ENCODE results near the gene CCBE1. TPM values are rescaled to one million over a fixed set of nuclear protein-coding genes. Genes with fewer than 3 reads are reported as not detected.

CCBE1 gene
- total RNA-seq, 1 experiment from 2014 or later, result not detected

DNA sequence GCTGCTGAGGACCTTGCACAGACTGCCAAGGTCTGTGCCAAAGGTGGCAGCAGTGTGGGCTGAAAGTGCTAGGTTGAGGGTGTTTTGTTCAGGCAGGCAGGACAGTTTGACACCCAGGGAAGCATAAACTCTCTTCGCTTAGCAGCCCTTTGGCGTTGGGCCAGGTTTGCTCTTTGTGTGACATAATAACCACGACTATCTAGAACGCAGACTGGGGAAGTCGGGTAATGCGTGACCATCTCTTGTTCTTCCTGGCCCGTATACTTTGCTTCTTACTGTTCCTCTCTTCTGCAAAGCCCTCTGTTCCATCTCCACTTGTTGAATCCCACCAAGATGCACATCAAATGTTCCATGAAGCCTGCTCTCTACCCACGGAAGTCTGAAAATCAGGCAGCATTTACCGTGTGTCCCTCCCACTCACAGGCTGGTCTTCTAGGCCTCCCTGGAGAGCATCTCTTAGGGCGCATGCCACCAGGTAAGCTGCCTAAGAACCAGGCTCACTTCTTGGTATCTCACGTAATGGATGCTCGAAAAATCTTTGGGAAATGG, 241.4 kb downstream of the CCBE1 start:
- no peak for DNase-seq (ENCODE audit: low spot score)

DNA sequence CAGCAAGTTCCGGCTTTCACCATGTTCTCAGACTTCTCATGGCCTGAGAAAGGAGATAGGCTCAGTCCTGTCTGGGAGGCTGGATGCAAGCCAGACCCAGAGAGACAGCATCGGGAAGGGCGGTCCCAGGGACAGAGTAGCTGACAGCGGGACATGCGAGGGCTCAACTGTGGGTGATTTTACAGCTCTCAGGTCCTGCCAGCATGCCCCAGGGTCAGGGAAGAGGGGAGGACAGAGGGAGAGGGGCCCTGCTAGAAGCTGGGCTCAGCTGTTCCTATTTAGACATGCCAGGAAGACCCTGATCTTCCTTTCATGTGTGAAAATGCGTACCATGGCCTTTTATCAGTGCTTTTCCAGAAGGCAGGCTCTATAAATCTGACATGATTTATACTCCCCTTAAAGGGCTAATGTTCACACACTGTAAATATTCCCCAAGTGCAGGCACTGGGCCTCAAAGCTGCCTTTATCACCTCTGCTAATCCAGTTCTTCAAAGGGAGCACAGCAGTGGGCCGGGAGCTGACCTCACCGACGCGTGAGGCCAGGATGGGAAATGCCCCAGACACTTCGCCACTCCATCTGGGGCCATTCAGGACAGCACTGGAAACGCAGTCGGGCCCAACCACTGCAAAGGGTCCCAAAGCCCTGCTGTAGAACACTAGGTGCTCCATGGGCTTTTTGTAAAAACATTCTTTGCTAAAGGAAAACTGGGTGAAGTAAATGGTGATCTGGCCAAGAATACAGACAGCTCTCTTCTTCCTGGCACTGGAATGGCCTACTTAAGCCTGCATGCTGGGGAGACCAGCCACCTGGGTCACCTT, 242.1 kb downstream of the CCBE1 start:
- no peak for DNase-seq (ENCODE audit: low spot score)

DNA sequence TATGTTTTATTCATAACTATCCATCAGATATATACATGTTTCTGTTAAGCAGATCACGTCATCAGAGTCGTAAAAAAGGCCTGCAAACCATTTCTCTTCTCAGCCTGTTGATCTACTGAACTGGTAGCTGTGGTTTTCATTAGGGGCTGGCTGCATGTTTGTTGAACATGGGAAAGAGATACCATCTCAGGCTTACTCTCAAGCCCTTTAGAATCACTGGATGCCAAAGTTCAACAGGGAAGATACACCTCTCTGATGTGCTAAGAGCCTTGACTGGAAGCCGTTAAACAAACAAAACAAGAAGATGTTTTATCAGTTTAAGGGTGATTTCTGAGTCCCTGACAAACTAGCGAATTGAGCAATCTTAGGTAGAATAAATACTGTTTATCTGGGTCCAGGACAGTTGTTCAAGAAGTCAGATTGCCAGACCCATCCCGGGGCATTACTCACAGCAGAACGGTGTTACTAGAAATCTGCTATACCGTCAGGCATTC, 243.7 kb downstream of the CCBE1 start:
- DNase-seq (ENCODE audit: low spot score), result no peak

DNA sequence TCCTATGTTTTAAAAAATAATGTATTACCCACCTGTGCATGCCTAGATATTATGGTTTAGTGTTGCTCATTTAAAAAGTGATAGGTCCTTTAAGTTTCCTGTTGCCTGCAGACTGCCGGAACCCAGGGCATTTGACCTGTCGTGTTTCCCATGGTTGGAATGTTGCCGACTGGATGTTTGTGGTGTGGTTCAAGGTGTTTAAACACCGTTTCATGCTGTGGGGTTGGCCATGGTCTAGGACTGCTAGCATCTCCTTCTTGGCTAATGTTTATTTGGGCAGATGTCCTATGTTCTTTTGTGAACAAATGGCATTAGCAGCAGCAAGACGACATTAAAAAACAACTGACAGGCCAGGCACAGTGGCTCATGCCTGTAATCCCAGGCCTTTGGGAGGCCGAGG, 245.3 kb downstream of the CCBE1 start:
- DNase-seq (ENCODE audit: low spot score), result no peak

DNA sequence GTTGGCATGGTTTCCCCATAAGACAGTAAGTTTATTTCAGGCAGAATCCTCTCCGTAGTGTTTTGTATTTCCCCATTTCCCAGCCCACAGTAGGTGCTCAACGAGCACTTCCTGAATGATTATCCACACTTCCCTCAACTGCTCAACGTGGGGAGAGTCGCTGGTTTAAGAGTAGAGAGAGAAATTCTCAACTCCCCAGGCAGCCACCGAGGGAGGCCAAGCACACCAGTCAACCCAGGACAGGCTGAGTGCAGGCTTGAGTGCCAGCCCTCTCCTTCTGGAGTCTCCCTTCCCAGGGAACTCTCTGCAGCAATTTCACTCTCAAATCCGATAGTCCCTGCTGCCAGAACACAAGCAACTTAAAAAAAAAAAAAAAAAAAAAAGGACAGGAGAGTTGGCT, 246.2 kb downstream of the CCBE1 start:
- no peak for DNase-seq (ENCODE audit: low spot score)

DNA sequence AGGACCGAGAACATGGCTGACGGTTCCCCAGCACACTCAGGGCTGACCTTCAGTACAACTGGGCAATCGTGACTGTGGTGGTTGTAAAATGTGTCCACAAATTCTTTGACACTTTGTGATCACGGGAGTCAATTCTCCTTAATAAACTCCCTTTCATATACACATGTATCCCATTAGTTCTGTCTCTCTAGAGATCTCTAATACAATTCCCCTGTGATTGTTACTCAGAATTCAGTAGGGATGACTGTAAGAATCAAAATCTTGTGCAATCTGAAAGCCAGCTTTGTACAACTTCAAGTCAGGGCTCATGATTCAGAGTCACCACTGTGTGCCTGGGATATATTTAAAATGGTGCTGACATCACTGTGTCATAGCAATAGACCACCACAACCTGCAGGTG, 248.7 kb downstream of the CCBE1 start:
- no peak for DNase-seq (ENCODE audit: low spot score)

DNA sequence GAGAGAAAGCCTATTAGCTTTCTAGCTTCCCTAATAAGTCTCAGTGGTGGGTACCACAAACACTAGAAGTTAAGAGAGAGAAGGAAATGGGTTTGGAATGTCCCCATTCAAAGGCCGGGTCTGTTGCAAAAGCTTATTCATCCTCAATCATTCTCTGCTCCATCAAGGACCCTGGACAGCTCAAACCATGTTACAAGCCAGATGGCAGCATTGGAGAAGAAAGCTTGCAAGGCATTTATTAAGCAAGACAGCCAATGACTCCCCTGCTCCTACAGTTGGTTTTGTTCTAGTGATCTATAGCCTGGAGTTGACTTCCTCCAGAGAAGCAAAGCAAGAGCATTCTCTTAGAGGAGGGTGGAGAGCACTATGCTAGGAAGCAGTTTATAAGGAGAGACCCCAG, 251.2 kb downstream of the CCBE1 start:
- peak; percentile 2 for DNase-seq (ENCODE audit: low spot score)

DNA sequence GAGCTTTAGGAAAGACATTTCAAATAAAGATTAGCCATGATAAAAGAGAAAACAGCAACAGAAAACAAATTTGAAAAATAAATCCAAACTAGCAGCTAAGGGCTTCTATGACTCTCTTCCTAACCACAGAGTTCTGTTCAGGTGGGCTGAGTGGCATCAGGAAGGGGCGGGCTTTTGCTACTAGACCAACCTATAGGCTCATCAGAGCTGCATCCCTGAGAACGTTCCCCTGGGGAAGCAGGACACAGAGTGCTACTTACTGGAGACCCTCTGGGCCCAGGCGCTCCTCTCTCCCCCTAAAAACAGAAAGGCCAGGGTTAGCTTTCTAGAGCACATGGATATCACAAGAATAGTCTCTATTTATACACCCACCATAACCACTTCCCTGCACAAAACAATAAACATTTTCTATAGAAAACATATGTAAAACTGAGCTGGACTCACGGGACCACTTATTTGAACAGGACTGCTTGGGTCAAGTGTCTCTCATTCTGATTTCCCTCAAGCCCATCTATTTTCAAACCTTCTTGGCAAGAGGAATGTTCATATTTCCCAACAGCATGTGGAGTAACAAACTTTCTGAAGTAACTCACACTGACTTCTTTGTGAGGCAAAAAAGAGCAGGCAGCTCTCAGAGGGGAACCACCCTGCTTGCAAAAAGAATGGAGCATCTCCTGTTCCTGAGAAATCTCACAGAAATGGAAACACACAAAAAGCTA, 259.2 kb downstream of the CCBE1 start:
- no peak for DNase-seq (ENCODE audit: low spot score)

DNA sequence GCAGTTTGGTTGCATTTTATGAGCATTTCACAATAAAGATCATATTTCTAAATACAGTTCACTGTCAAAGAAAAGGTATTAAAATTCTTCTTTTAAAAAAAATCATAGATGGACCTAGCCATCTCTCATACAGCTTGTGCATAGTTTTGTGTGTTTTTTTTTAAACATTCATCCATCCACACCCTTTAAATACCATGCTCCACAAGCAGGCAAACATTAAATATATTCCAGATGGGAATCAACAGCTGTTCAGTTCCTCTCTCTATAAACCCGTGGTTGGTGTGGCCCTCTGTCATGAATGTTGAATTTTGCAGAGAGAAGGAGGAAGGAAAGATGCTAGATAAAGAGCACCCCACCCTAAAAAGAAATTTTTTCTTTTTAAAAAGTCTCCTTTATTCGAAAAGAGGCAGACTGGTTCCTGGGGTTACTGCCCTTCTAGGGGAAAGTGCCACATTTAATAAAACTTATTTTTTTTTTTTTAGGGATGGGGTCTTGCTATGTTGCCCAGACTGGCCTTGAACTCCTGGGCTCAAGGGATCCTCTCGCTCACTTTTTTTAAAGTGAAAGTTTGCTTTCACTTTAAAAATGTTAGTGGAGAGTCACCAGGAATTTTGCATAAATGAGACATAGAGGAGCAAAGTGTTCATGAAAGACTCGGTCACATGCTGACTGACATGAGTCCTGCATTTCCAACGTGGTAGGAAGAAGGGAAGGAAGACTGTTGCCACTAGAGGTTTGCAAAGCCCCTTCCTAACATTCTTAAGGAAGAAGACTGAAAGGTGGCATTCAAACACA, 264.2 kb downstream of the CCBE1 start:
- no peak for DNase-seq (ENCODE audit: low spot score)

DNA sequence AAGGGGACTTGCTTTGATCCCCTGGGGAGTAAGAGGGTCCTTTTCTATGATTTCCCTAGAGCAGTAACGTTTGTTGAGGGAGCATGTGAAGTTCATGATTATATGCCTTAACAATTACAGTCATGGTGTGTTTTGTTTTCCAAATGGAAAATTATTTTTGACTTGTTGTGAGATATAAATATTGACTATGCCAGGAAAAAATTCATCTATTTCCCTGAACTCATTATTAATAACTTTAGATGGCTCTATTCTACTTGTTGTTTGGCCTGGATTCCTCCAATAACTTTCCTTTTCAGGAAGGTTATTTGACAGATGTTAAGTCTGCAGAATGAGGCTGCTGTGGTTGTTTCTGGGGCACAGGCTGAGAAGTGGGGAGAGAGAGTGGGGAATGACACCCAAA, 266.1 kb downstream of the CCBE1 start:
- DNase-seq (ENCODE audit: low spot score), result no peak

DNA sequence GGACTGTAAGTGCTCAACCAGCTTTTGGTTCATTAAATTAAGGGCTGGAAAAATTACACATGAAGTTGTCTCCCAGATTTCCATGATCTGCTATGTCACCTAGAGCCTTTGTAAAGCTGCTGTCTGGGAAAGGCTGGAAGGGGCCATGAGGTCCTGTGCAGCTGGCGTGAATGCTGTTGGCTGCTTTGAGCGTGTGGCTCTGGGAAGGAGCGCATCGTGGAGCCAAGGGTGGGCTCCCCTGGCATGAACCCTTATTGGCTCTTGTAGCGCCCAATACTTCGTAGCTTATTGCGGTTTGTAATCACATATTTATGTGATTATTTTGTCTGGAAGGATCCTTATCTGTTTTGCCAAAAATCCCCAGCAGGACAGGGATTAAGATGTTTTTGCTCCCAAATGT, 267.6 kb downstream of the CCBE1 start:
- DNase-seq (ENCODE audit: low spot score), result no peak

DNA sequence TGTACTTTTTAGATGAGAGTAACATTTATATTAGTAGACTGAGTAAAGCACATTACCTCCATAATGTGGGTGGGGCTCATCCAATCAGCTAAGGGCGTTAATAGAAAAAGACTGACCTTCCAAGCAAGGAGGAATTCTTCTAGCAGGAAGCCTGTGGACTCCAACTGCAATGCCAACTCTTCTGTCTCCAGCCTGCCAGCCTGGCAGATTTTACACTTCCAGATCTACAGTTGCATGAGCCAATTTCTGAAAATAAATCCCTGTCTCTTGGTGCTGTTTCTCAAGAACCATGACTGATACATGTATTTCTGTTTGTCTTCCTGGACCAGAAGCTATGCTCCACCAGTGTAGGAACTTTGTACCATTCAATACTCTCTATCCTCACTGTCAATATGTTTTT, 269.2 kb downstream of the CCBE1 start:
- DNase-seq (ENCODE audit: low spot score), result no peak

DNA sequence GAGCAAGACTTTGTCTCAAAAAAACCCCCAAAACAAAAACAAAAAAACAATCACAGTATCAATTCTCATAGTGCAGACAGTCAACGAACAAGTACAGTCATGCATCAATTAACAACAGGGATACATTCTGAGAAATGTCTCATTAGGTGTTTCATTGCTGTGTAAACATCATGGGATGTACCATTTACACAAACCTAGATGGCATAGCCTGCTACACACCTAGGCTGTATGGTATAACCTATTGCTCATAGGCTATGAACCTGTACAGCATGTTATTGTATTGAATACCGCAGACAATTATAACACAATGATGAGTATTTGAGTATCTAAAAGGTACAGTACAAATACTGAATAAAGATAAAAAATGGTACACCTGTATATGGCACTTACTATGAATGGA, 270.4 kb downstream of the CCBE1 start:
- DNase-seq (ENCODE audit: low spot score), result no peak

DNA sequence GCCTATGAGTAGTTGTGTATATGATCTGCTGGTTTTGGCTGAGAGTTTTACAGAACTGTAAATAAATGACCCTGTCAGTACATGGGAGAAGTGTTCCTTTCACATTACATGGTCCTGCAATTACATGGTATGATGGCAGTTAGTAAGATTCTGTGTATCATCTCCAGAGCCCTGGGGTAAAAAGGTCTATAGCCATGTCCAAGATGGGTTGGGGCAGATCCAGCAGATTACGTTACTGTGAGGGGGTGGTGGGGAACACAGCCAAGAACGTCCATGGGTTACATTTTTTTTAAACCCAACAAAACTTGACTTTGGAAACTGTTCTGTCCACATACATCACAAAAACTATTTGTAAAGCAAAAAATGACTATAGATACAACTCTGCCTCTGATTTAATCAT, 274.0 kb downstream of the CCBE1 start:
- no peak for DNase-seq (ENCODE audit: low spot score)

DNA sequence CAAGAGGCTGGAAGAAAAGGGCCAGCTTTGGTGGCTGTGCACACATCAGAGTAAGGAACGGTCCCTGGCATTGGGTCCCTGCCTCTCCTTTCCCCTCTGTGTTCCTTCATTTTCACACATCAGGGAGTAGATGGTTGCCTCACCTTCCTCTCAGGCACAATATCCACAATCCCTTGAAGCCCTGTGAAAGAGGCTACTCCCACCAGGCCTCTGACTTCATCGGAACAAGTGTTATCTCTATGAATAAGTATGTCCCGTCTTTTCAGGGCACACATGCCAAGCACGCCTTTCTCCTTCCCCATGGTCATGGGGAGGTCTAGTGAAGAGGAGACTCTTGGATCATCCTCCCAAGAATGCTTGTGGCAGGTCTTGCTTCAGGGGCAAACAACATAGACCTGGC, 277.0 kb downstream of the CCBE1 start:
- DNase-seq (ENCODE audit: low spot score), result no peak

DNA sequence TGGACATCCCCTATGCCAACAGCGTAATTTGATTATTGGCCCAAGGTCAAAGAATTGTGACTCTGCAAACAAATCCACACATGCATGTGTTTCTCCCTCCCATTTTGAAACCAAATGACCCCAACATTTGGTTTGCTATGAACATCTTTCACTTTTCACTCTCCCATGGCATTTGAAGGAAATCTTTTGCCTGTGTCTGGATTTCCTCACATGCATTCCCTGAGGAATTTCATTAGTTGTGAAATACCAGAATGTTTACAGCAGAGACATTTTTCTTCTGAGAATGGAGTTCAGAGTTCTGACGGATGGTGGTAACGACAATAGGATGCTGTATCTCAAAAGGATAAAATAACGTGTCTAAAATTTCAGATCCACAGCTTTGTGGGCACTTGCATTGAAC, 277.8 kb downstream of the CCBE1 start:
- no peak for DNase-seq (ENCODE audit: low spot score)

DNA sequence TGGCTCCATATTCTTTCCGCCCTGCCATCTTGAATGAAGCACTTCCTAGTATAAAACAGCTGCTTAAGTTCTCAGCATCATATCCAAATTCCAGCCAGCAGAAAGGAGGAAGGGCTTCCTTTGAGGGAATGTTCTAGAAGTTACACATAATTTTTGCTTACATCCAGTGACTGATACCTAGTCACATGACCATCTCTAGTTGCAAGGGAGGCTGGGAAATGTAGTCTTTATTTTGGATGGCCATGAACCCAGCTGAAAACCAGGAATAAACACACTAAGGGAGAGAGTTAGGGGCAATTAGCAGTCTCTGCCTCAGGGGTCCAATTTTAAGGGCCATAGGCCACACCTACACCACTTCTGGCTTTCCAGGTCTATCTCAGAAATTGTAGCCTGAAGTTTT, 280.4 kb downstream of the CCBE1 start:
- DNase-seq (ENCODE audit: low spot score), result no peak

DNA sequence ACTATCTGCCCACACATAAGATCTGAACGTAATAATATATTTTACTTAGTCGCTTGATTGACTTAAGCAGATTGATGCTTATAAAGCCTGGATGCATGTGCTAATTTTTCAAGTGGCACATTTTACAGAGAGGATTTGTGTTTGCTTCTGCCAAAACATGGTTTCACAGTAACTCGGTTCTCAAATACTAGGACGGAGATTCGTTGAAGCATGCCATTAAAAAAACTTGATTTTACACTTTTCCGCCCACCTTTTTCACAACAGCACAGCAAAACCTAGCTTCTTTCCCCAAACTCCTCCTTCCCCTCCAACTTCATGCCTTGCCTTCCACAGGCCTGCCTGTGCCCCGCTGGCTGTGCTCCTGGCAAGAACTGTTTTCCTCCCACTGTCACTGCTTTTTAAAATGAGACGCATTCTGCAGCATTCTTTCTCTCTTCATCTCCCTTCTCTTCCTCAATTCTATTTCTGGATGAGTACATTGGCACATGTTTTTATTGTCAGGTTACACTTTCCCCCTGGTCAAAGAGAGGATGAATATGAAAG, 283.0 kb downstream of the CCBE1 start:
- no peak for DNase-seq (ENCODE audit: low spot score)

DNA sequence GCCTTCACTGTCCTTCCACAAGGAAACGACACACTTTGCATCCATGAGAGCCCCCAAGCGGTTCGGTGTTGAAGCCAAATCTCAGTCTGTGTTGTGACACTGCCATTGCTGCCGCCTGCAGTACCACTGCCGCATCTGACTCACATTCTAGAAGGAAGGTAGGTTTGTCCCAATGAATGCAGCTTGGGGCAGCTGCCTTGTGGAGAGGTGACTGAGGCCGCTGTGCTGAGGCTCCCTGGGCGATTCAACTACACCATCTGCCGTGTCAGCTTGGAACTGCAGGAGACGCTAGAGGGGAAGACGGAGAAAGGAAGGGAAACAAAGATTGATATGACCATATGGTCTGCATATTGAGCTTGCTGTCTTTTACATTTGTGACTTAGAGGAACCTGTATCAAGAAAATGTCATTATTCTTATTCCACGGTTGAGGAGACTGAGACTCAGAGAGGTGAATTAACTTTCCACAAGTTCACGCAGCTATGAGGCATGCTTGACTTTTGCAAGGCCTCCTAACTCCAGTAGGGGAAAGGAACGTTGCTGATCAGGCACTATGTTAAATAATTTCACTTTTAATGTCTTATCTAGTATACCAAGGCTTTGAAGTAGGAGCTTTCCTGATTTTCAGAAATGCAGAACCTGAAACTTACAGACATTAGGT, 294.7 kb downstream of the CCBE1 start:
- peak; percentile 86 for DNase-seq (ENCODE audit: low spot score)

DNA sequence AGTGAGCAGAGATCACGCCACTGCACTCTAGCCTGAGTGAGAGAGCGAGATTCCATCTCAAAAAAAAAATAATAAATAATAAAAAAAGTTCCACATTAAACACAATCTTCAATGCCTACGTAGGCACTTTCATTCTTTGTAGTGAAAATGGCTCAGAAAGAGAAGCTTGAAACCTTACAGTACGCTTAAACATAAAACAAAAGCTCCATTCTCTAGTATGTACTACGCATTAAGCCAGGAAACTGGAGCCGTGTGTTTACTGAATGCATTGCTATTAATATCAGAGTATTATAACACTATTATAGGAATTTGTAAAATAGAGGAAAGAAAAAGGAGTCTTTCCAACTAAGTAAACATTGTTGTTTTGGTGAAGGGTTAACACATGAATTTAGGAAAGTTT, 296.8 kb downstream of the CCBE1 start:
- no peak for DNase-seq (ENCODE audit: low spot score)

All from HT-29 (cell line).